ENCODE data around the gene SPATA9.
"Not testable (repeated sequence)": the region's sequence is repeated elsewhere in the genome, so short reads cannot be mapped to it uniquely, and the experiment has no call there.

The SPATA9 gene

GRCh38 chr5:95712347-95712958 lies 29.7 kb upstream of the SPATA9 start:
- no peaks in the 10 kb centered on the region for H3K36me3 ChIP-seq (ENCODE audit: control insufficient read depth, insufficient read depth, low read length)
- H2AK5ac ChIP-seq (ENCODE audit: low read length): peak overlapping the region; percentile 92
- H3K4me3 ChIP-seq (ENCODE audit: low read length): no peak overlapping the region
- no peak overlapping the region for H4K8ac ChIP-seq (ENCODE audit: low read depth, low read length)
- no peak overlapping the region for H2BK15ac ChIP-seq (replicated peaks; ENCODE audit: low read depth)
- H3K27me3 ChIP-seq (ENCODE audit: insufficient read depth, low read length, poor library complexity): no peaks in the 10 kb centered on the region
- DNase-seq: peak; percentile 99
- H3K9ac ChIP-seq (ENCODE audit: low read length): peak overlapping the region; percentile 56
- peak overlapping the region; percentile 88 for H4K5ac ChIP-seq (ENCODE audit: low read length)
- no peaks in the 10 kb centered on the region for H3K79me1 ChIP-seq (ENCODE audit: low read length)
- no peak overlapping the region for H3K4me2 ChIP-seq (ENCODE audit: low read length)
- H3K18ac ChIP-seq (ENCODE audit: low read length): peak overlapping the region; percentile 93
- peak overlapping the region; percentile 67 for H2BK120ac ChIP-seq (ENCODE audit: low read depth, low read length)
- H2BK5ac ChIP-seq (ENCODE audit: low read length): peak overlapping the region; percentile 99
- no peaks in the 10 kb centered on the region for H3K79me2 ChIP-seq (ENCODE audit: control insufficient read depth, insufficient read depth, low read length)
- peak overlapping the region; percentile 36 for H3K56ac ChIP-seq (ENCODE audit: low read length)
- no CpG with 5 or more reads among the region's 2 CpGs for WGBS (ENCODE audit: extremely low coverage, insufficient coverage, low lambda C conversion rate)
- peak overlapping the region; percentile 97 for H3K4ac ChIP-seq (ENCODE audit: low read depth, low read length)
- H3K27ac ChIP-seq (ENCODE audit: low read depth, low read length): peak overlapping the region; percentile 87
- H3K23ac ChIP-seq (ENCODE audit: low read length): no peak overlapping the region
- peaks cover 8% of the 10 kb centered on the region for H3K4me1 ChIP-seq (ENCODE audit: control insufficient read depth, low read depth, low read length)

GRCh38 chr5:95711501-95712346 lies 28.9 kb upstream of the SPATA9 start:
- Histone ChIP-seq H3K56ac (ENCODE audit: low read length) (peak overlapping the region; percentile 87), H3K23ac (ENCODE audit: low read length) (no peak overlapping the region), H3K27me3 (ENCODE audit: insufficient read depth, low read length, poor library complexity) (no peaks in the 10 kb centered on the region), H3K79me1 (ENCODE audit: low read length) (no peaks in the 10 kb centered on the region), H2AK5ac (ENCODE audit: low read length) (peak overlapping the region; percentile 92), H2BK5ac (ENCODE audit: low read length) (peak overlapping the region; percentile 99), H4K5ac (ENCODE audit: low read length) (peak overlapping the region; percentile 89), H4K8ac (ENCODE audit: low read depth, low read length) (no peak overlapping the region), H3K4me1 (ENCODE audit: control insufficient read depth, low read depth, low read length) (peaks cover 7% of the 10 kb centered on the region), H3K9ac (ENCODE audit: low read length) (peak overlapping the region; percentile 76), H3K18ac (ENCODE audit: low read length) (peak overlapping the region; percentile 93), H3K27ac (ENCODE audit: low read depth, low read length) (peak overlapping the region; percentile 87), H3K4ac (ENCODE audit: low read depth, low read length) (peak overlapping the region; percentile 97), H3K79me2 (ENCODE audit: control insufficient read depth, insufficient read depth, low read length) (no peaks in the 10 kb centered on the region), H2BK15ac (replicated peaks; ENCODE audit: low read depth) (peak overlapping the region; percentile 46), H2BK120ac (ENCODE audit: low read depth, low read length) (peak overlapping the region; percentile 95), H3K36me3 (ENCODE audit: control insufficient read depth, insufficient read depth, low read length) (no peaks in the 10 kb centered on the region), H3K4me2 (ENCODE audit: low read length) (no peak overlapping the region), H3K4me3 (ENCODE audit: low read length) (no peak overlapping the region)
- DNase-seq: peak; percentile 79
- no CpG with 5 or more reads among the region's 27 CpGs for WGBS (ENCODE audit: extremely low coverage, insufficient coverage, low lambda C conversion rate)

GRCh38 chr5:95710651-95711500 lies 28.1 kb upstream of the SPATA9 start:
- Histone ChIP-seq H2AK5ac (ENCODE audit: low read length) (peak overlapping the region; percentile 76), H4K5ac (ENCODE audit: low read length) (peak overlapping the region; percentile 85), H3K9ac (ENCODE audit: low read length) (peak overlapping the region; percentile 76), H3K18ac (ENCODE audit: low read length) (peak overlapping the region; percentile 87), H3K27ac (ENCODE audit: low read depth, low read length) (peak overlapping the region; percentile 87), H3K56ac (ENCODE audit: low read length) (peak overlapping the region; percentile 87), H2BK5ac (ENCODE audit: low read length) (peak overlapping the region; percentile 89), H3K4me2 (ENCODE audit: low read length) (peak overlapping the region; percentile 37), H2BK120ac (ENCODE audit: low read depth, low read length) (peak overlapping the region; percentile 83), H3K4ac (ENCODE audit: low read depth, low read length) (peak overlapping the region; percentile 97), H3K23ac (ENCODE audit: low read length) (peak overlapping the region; percentile 98)
- H3K79me1 ChIP-seq (ENCODE audit: low read length); H4K8ac ChIP-seq (ENCODE audit: low read depth, low read length); H3K36me3 ChIP-seq (ENCODE audit: control insufficient read depth, insufficient read depth, low read length); H3K79me2 ChIP-seq (ENCODE audit: control insufficient read depth, insufficient read depth, low read length); H3K4me3 ChIP-seq (ENCODE audit: low read length); H2BK15ac ChIP-seq (replicated peaks; ENCODE audit: low read depth); H3K27me3 ChIP-seq (ENCODE audit: insufficient read depth, low read length, poor library complexity); H3K4me1 ChIP-seq (ENCODE audit: control insufficient read depth, low read depth, low read length): not testable (repeated sequence)
- DNase-seq: peak; percentile 84
- no CpG with 5 or more reads among the region's 23 CpGs for WGBS (ENCODE audit: extremely low coverage, insufficient coverage, low lambda C conversion rate)

- Histone ChIP-seq H3K4me3 (ENCODE audit: low read length) (no peak overlapping the region), H3K27me3 (ENCODE audit: insufficient read depth, low read length, poor library complexity) (no peaks in the 10 kb centered on the region), H4K8ac (ENCODE audit: low read depth, low read length) (peak overlapping the region; percentile 78), H3K18ac (ENCODE audit: low read length) (peak overlapping the region; percentile 89), H2BK120ac (ENCODE audit: low read depth, low read length) (peak overlapping the region; percentile 83), H2BK5ac (ENCODE audit: low read length) (peak overlapping the region; percentile 98), H3K79me1 (ENCODE audit: low read length) (no peaks in the 10 kb centered on the region), H2BK15ac (replicated peaks; ENCODE audit: low read depth) (no peak overlapping the region), H3K79me2 (ENCODE audit: control insufficient read depth, insufficient read depth, low read length) (no peaks in the 10 kb centered on the region), H2AK5ac (ENCODE audit: low read length) (peak overlapping the region; percentile 97), H3K4me2 (ENCODE audit: low read length) (peak overlapping the region; percentile 12), H3K36me3 (ENCODE audit: control insufficient read depth, insufficient read depth, low read length) (no peaks in the 10 kb centered on the region), H3K56ac (ENCODE audit: low read length) (peak overlapping the region; percentile 79), H3K4ac (ENCODE audit: low read depth, low read length) (peak overlapping the region; percentile 75), H3K9ac (ENCODE audit: low read length) (peak overlapping the region; percentile 50), H3K4me1 (ENCODE audit: control insufficient read depth, low read depth, low read length) (peaks cover 7% of the 10 kb centered on the region), H4K5ac (ENCODE audit: low read length) (no peak overlapping the region), H3K23ac (ENCODE audit: low read length) (no peak overlapping the region), H3K27ac (ENCODE audit: low read depth, low read length) (peak overlapping the region; percentile 82)
- peak; percentile 98 for DNase-seq
- no CpG with 5 or more reads among the region's 15 CpGs for WGBS (ENCODE audit: extremely low coverage, insufficient coverage, low lambda C conversion rate)
Measured at GRCh38 chr5:95709967-95710650, 27.3 kb upstream of the SPATA9 start.

GRCh38 chr5:95708876-95709275 lies 26.1 kb upstream of the SPATA9 start:
- Histone ChIP-seq H2BK5ac (ENCODE audit: low read length) (peak overlapping the region; percentile 15), H3K36me3 (ENCODE audit: control insufficient read depth, insufficient read depth, low read length) (no peaks in the 10 kb centered on the region), H3K27me3 (ENCODE audit: insufficient read depth, low read length, poor library complexity) (no peaks in the 10 kb centered on the region), H3K4me2 (ENCODE audit: low read length) (no peak overlapping the region), H3K9ac (ENCODE audit: low read length) (no peak overlapping the region), H3K23ac (ENCODE audit: low read length) (no peak overlapping the region), H3K27ac (ENCODE audit: low read depth, low read length) (no peak overlapping the region), H4K8ac (ENCODE audit: low read depth, low read length) (no peak overlapping the region), H3K4me3 (ENCODE audit: low read length) (no peak overlapping the region), H2AK5ac (ENCODE audit: low read length) (peak overlapping the region; percentile 55), H3K4me1 (ENCODE audit: control insufficient read depth, low read depth, low read length) (peaks cover 7% of the 10 kb centered on the region), H2BK15ac (replicated peaks; ENCODE audit: low read depth) (no peak overlapping the region), H2BK120ac (ENCODE audit: low read depth, low read length) (peak overlapping the region; percentile 5), H3K18ac (ENCODE audit: low read length) (peak overlapping the region; percentile 7), H3K79me2 (ENCODE audit: control insufficient read depth, insufficient read depth, low read length) (no peaks in the 10 kb centered on the region), H3K56ac (ENCODE audit: low read length) (peak overlapping the region; percentile 56), H4K5ac (ENCODE audit: low read length) (no peak overlapping the region), H3K79me1 (ENCODE audit: low read length) (no peaks in the 10 kb centered on the region), H3K4ac (ENCODE audit: low read depth, low read length) (peak overlapping the region; percentile 84)
- WGBS (ENCODE audit: extremely low coverage, insufficient coverage, low lambda C conversion rate): no CpG with 5 or more reads among the region's 7 CpGs
- DNase-seq: no peak
